ENCODE data around the gene LARGE1. TPM values are rescaled to one million over a fixed set of nuclear protein-coding genes. Genes with fewer than 3 reads are reported as not detected.

The LARGE1 gene
- total and polyA plus RNA-seq, 9 of the 15 experiments (the other 6 are each of a cell fraction or from before 2014, with no cell fraction given) = 0.01 to 0.66 (median 0.14) TPM; not detected in 2

- TF ChIP-seq, protein P1, sequence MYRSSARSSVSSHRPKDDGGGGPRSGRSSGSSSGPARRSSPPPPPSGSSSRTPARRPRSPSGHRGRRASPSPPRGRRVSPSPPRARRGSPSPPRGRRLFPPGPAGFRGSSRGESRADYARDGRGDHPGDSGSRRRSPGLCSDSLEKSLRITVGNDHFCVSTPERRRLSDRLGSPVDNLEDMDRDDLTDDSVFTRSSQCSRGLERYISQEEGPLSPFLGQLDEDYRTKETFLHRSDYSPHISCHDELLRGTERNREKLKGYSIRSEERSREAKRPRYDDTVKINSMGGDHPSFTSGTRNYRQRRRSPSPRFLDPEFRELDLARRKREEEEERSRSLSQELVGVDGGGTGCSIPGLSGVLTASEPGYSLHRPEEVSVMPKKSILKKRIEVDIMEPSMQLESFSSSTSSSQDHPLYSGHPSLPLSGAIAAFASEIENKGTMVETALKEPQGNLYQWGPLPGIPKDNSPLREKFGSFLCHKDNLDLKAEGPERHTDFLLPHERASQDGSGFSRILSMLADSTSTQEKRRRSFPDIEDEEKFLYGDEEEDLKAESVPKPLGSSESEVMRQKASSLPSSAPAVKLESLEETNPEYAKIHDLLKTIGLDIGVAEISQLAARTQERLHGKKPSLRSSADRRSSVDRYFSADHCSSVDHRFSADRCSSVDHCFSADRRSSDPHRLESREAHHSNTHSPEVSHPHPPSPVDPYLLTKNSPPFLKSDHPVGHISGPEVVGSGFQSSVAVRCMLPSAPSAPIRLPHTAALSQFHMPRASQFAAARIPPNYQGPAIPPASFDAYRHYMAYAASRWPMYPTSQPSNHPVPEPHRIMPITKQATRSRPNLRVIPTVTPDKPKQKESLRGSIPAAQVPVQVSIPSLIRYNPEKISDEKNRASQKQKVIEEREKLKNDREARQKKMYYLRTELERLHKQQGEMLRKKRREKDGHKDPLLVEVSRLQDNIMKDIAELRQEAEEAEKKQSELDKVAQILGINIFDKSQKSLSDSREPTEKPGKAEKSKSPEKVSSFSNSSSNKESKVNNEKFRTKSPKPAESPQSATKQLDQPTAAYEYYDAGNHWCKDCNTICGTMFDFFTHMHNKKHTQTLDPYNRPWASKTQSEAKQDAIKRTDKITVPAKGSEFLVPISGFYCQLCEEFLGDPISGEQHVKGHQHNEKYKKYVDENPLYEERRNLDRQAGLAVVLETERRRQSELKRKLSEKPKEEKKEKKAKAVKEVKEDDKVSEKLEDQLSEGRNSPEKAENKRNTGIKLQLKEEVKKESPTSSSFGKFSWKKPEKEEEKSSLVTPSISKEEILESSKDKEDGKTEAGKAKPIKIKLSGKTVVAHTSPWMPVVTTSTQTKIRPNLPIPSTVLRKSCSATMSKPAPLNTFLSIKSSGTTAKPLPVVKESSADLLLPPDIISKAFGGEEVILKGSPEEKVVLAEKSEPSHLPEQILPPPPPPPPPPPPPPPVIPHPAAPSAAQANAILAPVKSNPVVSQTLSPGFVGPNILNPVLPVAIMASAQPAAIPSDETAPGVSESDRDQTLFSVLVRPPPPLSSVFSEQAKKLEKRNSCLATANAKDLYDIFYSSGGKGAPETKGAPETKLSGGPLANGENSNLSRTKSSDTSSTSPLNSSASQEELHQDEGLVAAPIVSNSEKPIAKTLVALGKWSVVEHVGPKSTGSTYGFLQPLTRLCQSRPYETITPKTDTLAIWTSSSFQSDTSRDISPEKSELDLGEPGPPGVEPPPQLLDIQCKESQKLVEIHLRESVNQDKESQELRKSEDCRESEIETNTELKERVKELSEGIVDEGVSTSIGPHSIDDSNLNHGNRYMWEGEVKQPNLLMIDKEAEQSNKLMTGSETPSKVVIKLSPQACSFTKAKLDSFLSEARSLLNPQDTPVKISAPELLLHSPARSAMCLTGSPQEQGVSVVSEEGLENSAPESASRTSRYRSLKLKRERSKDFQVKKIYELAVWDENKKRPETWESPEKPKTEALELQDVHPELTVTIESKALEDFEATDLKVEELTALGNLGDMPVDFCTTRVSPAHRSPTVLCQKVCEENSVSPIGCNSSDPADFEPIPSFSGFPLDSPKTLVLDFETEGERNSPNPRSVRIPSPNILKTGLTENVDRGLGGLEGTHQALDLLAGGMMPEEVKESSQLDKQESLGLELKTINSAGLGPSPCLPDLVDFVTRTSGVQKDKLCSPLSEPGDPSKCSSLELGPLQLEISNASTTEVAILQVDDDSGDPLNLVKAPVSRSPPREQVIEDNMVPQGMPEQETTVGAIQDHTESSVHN (IDR thresholded peaks at IDR 0.05; ENCODE audit: borderline replicate concordance in 1 of 2, low read depth in 1 of 2) = no peak
Measured at GRCh38 chr22:33409079-33409478, 511.2 kb downstream of the LARGE1 start (continued).

DNA sequence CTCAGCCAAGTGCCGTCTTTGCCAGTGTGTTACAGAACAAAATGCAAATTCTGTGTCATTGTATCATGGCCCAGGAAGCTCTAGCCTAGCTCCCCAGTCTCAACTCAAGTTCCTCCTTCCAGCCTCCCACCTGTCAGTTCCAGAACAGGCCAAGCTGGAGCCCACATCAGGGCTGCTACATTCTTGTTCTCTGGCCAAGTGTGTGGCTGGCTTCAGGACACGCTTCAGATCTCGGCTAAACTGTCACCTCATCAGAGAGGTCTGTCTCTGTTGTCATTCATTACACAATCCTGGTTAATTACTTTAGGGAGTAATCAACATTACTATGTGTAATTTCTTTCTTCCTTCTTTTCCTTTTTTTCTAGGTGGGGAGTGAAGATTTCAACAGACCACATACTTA lies 515.1 kb downstream of the LARGE1 start:
- in situ Hi-C loops (cut with MboI) = no loop called here
- POLR2A ChIA-PET = no interaction called here
- no peak for TF ChIP-seq SETDB1 (IDR thresholded peaks at IDR 0.05; ENCODE audit: low read length)
- no peak for TF ChIP-seq SMAD4 (CRISPR knock-in tag; conservative IDR thresholded peaks at IDR 0.05)
- no peak for TF ChIP-seq SMAD1 (IDR thresholded peaks at IDR 0.05; ENCODE audit: low read depth, low read length, partially characterized antibody)
- TF ChIP-seq, protein P2, sequence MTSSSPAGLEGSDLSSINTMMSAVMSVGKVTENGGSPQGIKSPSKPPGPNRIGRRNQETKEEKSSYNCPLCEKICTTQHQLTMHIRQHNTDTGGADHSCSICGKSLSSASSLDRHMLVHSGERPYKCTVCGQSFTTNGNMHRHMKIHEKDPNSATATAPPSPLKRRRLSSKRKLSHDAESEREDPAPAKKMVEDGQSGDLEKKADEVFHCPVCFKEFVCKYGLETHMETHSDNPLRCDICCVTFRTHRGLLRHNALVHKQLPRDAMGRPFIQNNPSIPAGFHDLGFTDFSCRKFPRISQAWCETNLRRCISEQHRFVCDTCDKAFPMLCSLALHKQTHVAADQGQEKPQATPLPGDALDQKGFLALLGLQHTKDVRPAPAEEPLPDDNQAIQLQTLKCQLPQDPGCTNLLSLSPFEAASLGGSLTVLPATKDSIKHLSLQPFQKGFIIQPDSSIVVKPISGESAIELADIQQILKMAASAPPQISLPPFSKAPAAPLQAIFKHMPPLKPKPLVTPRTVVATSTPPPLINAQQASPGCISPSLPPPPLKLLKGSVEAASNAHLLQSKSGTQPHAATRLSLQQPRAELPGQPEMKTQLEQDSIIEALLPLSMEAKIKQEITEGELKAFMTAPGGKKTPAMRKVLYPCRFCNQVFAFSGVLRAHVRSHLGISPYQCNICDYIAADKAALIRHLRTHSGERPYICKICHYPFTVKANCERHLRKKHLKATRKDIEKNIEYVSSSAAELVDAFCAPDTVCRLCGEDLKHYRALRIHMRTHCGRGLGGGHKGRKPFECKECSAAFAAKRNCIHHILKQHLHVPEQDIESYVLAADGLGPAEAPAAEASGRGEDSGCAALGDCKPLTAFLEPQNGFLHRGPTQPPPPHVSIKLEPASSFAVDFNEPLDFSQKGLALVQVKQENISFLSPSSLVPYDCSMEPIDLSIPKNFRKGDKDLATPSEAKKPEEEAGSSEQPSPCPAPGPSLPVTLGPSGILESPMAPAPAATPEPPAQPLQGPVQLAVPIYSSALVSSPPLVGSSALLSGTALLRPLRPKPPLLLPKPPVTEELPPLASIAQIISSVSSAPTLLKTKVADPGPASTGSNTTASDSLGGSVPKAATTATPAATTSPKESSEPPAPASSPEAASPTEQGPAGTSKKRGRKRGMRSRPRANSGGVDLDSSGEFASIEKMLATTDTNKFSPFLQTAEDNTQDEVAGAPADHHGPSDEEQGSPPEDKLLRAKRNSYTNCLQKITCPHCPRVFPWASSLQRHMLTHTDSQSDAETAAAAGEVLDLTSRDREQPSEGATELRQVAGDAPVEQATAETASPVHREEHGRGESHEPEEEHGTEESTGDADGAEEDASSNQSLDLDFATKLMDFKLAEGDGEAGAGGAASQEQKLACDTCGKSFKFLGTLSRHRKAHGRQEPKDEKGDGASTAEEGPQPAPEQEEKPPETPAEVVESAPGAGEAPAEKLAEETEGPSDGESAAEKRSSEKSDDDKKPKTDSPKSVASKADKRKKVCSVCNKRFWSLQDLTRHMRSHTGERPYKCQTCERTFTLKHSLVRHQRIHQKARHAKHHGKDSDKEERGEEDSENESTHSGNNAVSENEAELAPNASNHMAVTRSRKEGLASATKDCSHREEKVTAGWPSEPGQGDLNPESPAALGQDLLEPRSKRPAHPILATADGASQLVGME (CRISPR knock-in tag; IDR thresholded peaks at IDR 0.05) = no peak
- TF ChIP-seq ZNF316 (IDR thresholded peaks at IDR 0.05) = no peak
- no peak for TF ChIP-seq ZNF644 (tag; IDR thresholded peaks at IDR 0.05; ENCODE audit: low read depth)

More for the DNA sequence above, 515.1 kb downstream of the LARGE1 start:
- Histone ChIP-seq H3K36me3 (ENCODE audit: control insufficient read depth, insufficient read depth, low read length) (no peaks in the 10 kb centered on the region), H3K9ac (ENCODE audit: insufficient read depth in 1 of 2, low read depth in 2 of 2, low read length in 2 of 2) (no peak overlapping the region), H3K27ac (ENCODE audit: extremely low read depth, low read depth, low read length) (no peak overlapping the region), H4K20me1 (replicated peaks; ENCODE audit: control insufficient read depth, insufficient read depth, low read length) (no peaks in the 10 kb centered on the region), H3K9me1 (ENCODE audit: control insufficient read depth, insufficient read depth, low read length) (no peaks in the 10 kb centered on the region), H3K4me3 (no peak overlapping the region), H3K9me3 (replicated peaks; ENCODE audit: control insufficient read depth, insufficient read depth, low read depth, low read length) (no peaks in the 10 kb centered on the region), H3K79me2 (ENCODE audit: control insufficient read depth, insufficient read depth, low read length) (no peaks in the 10 kb centered on the region), H3K27me3 (ENCODE audit: control insufficient read depth in 2 of 2, insufficient read depth in 2 of 2, low read length in 2 of 2) (no peaks in the 10 kb centered on the region), H2AFZ (ENCODE audit: low read depth, low read length) (no peak overlapping the region), H3K4me2 (ENCODE audit: insufficient read depth, low read length) (no peak overlapping the region), H3K4me1 (replicated peaks in 1 of 2; ENCODE audit: control insufficient read depth in 2 of 2, insufficient read depth in 2 of 2, low read length in 2 of 2) (no peaks in the 10 kb centered on the region)
- intact Hi-C loops (cut with micrococcal nuclease) = no loop called here
- CTCF ChIA-PET (ENCODE audit: low intra/inter-chr PET ratio) = no interaction called here
- WGBS (ENCODE audit: insufficient coverage, low coverage, missing lambda C conversion rate) = 0% methylated on average over 3 of the region's 3 CpGs
- ATAC-seq (no peak), DNase-seq (ENCODE audit: extremely low read depth in 1 of 4, low spot score in 3 of 4) (no peak), FAIRE-seq (no peak)
- no TSS peak for BruUV-seq (replicated peaks)

All from K562 (cell line).